Gastrocnemius medialis (tissue), 4 donors: ENCODE data around the gene TASL. TPM values are rescaled to one million over a fixed set of nuclear protein-coding genes. Genes with fewer than 3 reads are reported as not detected.

Experiments used
- ATAC-seq, 2 donors: fragments of 150-250 bp; one replicate each; pipeline ENCODE4 v1.9.1; 2016
- DNase-seq, 2 donors: peaks; one replicate each; pipeline ENCODE4 v3.0.0-alpha.2; 2019
- H3K27ac ChIP-seq, 4 donors: fragments of 200-600 bp; sonication (generic); 1 replicate in 1 of 4; 2 replicates in 3 of 4; pipeline ENCODE4 v1.5.1; 2016 to 2018; ENCODE audit warnings: mild to moderate bottlenecking in 2 of 4, moderate library complexity in 1 of 4
- H3K27me3 ChIP-seq, 3 donors: fragments of 200-600 bp; sonication (generic) in 2 of 3; 1 replicate in 1 of 3; 2 replicates in 2 of 3; pipeline versions ENCODE4 v1.5.1 to v1.6.0; 2016 to 2019; ENCODE audit warnings: mild to moderate bottlenecking in 1 of 3, moderate library complexity in 1 of 3
- H3K36me3 ChIP-seq, 2 donors: fragments of 200-600 bp; sonication (generic) in 1 of 2; one replicate each; pipeline ENCODE4 v1.5.1; 2017 to 2018
- H3K4me1 ChIP-seq, 2 donors: fragments of 200-600 bp; sonication (generic) in 1 of 2; one replicate each; pipeline ENCODE4 v1.5.1; 2016 to 2017; ENCODE audit warnings: mild to moderate bottlenecking in 2 of 2
- H3K4me3 ChIP-seq, 4 donors: fragments of 200-600 bp; sonication (generic) in 3 of 4; 1 replicate in 1 of 4; 2 replicates in 3 of 4; pipeline ENCODE4 v1.5.1; 2016 to 2019; ENCODE audit warnings: mild to moderate bottlenecking in 2 of 4
- H3K9me3 ChIP-seq, 3 donors: fragments of 200-600 bp; sonication (generic) in 2 of 3; 1 replicate in 1 of 3; 2 replicates in 2 of 3; pipeline ENCODE4 v1.5.1; 2016 to 2019
- POLR2A ChIP-seq, 2 donors: fragments of 450-650 bp; IDR thresholded peaks; one replicate each; pipeline ENCODE4 v1.6.1; 2017; ENCODE audit warnings: antibody characterized with exemption in 2 of 2, mild to moderate bottlenecking in 2 of 2, moderate library complexity in 2 of 2
- in situ Hi-C, 4 donors: fragments of 200-750 bp; cut with MboI; loops; one replicate each; pipeline versions ENCODE4 v1.15.0 to v1.8.0; 2017; ENCODE audit warnings: low sequenced_read_pairs in 4 of 4
- intact Hi-C: fragments of 100-400 bp; cut with DNase I; formaldehyde crosslinking; loops from one replicate; pipeline ENCODE4 v1.15.1; 2023; ENCODE audit warnings: low total_unique reads
- total RNA-seq, 4 donors: library from RNA; depleted of rRNA; stranded (reverse); fragments of >200 nt; gene quantifications; one replicate each; pipeline versions ENCODE4 v1.1.0 to v1.2.3, GENCODE V29; 2016
- TF ChIP-seq, protein P1 (sequence below), 5 experiments: fragments of 450-650 bp in 3 of 5; fragments of 200-600 bp in 2 of 5; sonication (generic) in 2 of 5; IDR thresholded peaks in 4 of 5; conservative IDR thresholded peaks in 1 of 5; 1 replicate in 4 of 5; 2 replicates in 1 of 5; pipeline ENCODE4 v1.5.1; 2016 to 2019; ENCODE audit warnings: antibody characterized with exemption in 5 of 5, mild to moderate bottlenecking in 3 of 5, moderate library complexity in 3 of 5

The TASL gene
- total RNA-seq, 4 donors from 2014 or later: 0.13 to 0.49 TPM; not detected in 2

DNA sequence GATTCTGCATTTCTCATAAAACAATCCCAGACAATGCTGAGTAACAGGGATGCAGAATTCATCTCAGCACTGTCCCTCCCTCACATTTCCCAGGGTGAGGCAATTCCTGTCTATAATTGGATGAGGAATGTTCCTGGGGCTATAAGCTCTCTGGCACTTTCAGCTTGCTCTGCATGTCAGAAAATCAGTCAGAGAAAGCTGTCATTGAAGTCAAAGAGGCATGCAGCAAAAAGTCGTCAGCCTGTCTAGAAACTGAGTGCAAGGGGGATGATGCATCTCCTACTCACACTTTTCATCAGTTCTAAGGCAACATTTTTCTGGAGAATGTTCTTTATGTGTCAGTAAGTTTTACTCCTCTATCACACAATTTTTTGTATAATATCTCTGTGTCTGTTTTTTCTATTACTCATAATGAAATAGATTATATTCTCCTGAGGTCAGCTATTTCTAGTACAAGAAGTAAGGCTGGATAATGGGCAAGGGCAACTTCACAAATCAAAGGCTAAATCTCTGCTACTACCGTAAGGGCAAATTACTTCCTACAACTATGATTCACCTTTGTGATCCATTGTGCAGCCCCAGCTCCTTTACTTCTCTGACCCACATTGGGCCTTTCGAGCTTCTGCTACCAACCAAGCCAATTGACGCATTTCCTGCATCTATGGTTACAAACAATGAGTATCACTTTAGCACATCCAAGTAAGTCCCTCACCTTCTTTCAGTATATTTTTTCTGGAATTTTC is 56.0 kb downstream of the TASL start:
- TF ChIP-seq, protein P1, sequence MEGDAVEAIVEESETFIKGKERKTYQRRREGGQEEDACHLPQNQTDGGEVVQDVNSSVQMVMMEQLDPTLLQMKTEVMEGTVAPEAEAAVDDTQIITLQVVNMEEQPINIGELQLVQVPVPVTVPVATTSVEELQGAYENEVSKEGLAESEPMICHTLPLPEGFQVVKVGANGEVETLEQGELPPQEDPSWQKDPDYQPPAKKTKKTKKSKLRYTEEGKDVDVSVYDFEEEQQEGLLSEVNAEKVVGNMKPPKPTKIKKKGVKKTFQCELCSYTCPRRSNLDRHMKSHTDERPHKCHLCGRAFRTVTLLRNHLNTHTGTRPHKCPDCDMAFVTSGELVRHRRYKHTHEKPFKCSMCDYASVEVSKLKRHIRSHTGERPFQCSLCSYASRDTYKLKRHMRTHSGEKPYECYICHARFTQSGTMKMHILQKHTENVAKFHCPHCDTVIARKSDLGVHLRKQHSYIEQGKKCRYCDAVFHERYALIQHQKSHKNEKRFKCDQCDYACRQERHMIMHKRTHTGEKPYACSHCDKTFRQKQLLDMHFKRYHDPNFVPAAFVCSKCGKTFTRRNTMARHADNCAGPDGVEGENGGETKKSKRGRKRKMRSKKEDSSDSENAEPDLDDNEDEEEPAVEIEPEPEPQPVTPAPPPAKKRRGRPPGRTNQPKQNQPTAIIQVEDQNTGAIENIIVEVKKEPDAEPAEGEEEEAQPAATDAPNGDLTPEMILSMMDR (IDR thresholded peaks at IDR 0.05 in 4 of 5, conservative IDR thresholded peaks at IDR 0.05 in 1 of 5): no peak
- TF ChIP-seq POLR2A (IDR thresholded peaks at IDR 0.05): no peak
- H3K36me3 ChIP-seq: no peaks in the 10 kb centered on the region
- H3K4me3 ChIP-seq: no peak overlapping the region
- H3K9me3 ChIP-seq: no peaks in the 10 kb centered on the region
- intact Hi-C loops (no loop called here), in situ Hi-C loops (no loop called here)
- no peak for ATAC-seq
- no peaks in the 10 kb centered on the region for H3K4me1 ChIP-seq
- H3K27me3 ChIP-seq: no peaks in the 10 kb centered on the region
- H3K27ac ChIP-seq: no peak overlapping the region
- no peak for DNase-seq

DNA sequence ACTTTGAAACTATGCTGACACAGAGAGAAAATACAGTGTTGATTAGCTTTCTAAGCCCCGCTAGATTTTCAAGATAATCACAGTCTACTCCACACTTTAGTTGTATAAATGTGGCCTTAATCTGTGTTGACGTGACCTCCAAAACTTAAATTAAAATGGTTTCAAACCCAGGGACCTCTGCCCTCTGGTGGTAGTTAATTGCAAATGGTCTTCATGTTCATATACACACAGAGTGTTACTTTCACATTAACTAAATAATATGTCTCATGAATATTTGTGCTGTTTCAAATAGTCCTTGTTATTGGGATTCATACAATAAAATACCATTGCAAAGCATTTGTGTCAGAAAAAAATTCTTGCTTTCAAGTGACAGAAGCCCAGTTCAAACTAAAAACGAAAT is 64.3 kb downstream of the TASL start:
- H3K4me3 ChIP-seq: no peak overlapping the region
- no peaks in the 10 kb centered on the region for H3K9me3 ChIP-seq
- no peak overlapping the region for H3K27ac ChIP-seq
- in situ Hi-C loops (no loop called here), intact Hi-C loops (no loop called here)
- no peaks in the 10 kb centered on the region for H3K27me3 ChIP-seq
- H3K4me1 ChIP-seq: no peaks in the 10 kb centered on the region
- TF ChIP-seq POLR2A (IDR thresholded peaks at IDR 0.05): no peak
- TF ChIP-seq, protein P1 (IDR thresholded peaks at IDR 0.05 in 4 of 5, conservative IDR thresholded peaks at IDR 0.05 in 1 of 5): peak in 1 of 5 experiments; percentile 19
- DNase-seq (no peak), ATAC-seq (no peak)
- H3K36me3 ChIP-seq: no peaks in the 10 kb centered on the region

Other genes starting within 250 kb of the TASL start
- 1 to 10 TPM in 3 of 4 donors, under 1 TPM in 1; 0.15 to 5.7 (median 2.9) TPM for gene GK, start 75.7 kb upstream of the TASL start, total RNA-seq